SW 1271 (cell line): ENCODE results near the gene BAZ1A.
"Not testable (repeated sequence)": the region's sequence is repeated elsewhere in the genome, so short reads cannot be mapped to it uniquely, and the experiment has no call there.

Source experiments
- DNase-seq, 2 experiments: peaks; one replicate each; lab custom pipeline; 2025; lab: John Stamatoyannopoulos, UW

The BAZ1A gene

DNA sequence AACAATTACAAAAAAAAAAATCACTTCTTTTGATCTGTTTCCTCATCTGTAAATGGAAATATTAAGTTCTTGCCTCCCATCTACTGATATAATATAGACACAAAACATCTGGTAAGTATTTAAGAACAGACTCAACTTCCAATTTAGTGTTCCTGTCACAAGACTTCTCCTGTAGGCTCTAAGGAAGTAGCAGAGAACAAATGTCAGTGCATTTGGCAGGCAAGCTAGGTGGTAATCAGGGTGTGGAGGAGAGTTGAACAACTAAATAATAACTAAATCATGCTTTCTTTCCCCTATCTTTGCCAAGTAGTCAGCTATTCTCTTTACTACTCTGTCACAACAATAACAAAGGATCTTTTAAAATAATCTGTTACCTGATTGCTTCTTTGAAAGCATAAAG is 22.1 kb downstream of the BAZ1A start:
- no peak for DNase-seq

DNA sequence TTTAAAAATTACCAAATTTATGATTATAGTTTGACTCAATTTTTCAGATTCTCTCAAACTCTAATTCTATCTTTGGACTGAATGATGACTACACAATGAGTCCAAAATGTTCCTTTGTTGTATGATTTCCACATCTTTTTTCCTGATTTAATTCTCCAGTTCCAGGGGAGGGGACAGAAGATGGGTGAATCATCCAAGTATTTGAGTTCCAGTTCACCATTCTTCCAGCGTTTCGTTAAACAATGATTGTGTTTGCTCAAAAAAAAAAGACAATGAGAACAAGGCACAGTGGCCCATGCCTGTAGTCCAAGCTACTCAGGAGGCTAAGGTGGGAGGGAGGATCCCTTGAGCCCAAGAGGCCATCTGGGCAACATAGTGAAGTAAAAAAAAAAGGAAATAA is 23.8 kb downstream of the BAZ1A start:
- no peak for DNase-seq

DNA sequence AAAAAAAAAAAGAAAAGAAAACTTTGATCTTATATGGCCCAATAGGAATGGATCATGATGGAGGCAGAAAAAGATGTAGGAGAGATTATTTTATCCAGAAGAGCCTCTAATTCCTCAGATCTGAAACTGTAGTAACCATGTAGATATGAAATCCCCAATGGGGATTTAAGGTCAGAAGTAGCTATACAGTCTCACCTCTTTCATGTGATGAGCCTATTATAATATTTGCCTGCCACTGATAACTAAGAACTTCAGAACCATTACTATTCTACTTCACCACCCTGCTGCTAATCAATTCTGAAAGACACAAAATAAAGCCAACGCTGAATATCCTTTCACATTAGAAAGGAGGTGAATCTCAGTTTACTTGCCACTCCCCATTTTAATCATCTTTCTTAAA is 29.3 kb downstream of the BAZ1A start:
- no peak for DNase-seq

DNA sequence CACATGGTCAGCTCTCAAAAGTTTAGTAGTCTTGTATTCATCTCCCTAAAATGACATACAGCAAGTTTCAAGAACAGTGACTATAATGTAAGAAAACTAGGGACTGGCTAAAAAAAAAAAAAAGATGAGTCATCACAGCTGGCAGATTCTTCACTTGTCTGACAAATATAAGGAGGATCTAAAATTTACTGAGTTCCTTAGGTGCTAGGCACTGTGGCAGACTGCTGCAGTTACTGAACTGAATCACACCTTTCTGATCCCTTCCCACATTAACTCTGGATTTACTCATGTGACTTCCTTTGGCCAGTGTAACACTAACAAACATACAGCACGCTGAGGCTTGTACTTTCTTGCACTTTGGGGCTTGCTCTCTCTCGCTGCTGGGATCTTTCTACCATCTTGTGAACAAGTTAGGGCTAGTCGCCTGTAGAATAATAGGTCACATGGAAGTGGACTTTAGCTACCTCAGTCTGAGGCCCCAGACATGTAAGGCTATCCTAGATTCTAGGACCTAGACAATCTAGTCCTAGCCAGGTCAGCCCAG is 32.1 kb downstream of the BAZ1A start:
- DNase-seq = peak; percentile 16 to 60

DNA sequence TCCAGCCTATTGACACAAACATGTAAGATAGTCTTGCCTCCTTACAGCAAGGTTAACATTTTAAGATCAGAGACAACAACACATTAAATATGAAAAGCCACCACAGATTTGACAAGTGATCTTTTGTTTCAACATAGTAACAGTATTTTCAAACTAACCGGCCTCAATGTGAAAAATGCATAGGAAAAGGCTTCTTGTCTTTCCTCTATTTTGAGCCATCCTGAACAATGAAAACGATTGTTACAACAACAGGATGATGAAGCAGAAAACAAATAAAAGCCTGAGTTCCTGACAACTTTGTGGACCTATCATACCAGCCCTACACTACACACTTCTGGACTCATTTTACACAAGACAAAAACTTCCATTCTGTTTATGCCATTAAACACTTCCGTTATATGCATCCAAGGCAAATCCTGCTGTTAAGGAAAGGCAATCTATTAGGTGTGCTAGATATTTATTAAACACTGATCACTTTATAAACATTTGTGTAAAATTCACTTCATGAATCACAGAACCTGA is 37.3 kb downstream of the BAZ1A start:
- no peak for DNase-seq

DNA sequence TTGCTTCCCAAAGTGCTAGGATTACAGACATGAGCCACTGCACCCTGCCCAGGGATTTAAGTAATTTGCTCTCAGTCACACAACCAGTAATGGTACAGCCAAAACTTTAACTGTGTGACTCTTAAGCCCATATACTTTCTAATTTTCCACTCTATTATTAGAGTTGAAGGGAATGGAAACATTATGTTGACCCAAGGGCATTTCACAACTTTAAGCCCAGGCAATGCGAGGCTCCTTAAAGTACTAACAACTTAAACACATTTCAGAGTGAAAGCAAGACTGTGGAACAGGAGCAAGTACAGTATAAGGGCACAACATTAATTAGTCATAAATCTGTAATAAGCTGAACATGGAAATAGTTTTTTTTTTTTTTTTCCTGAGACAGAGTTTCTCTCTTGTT is 39.8 kb downstream of the BAZ1A start:
- DNase-seq = no peak

DNA sequence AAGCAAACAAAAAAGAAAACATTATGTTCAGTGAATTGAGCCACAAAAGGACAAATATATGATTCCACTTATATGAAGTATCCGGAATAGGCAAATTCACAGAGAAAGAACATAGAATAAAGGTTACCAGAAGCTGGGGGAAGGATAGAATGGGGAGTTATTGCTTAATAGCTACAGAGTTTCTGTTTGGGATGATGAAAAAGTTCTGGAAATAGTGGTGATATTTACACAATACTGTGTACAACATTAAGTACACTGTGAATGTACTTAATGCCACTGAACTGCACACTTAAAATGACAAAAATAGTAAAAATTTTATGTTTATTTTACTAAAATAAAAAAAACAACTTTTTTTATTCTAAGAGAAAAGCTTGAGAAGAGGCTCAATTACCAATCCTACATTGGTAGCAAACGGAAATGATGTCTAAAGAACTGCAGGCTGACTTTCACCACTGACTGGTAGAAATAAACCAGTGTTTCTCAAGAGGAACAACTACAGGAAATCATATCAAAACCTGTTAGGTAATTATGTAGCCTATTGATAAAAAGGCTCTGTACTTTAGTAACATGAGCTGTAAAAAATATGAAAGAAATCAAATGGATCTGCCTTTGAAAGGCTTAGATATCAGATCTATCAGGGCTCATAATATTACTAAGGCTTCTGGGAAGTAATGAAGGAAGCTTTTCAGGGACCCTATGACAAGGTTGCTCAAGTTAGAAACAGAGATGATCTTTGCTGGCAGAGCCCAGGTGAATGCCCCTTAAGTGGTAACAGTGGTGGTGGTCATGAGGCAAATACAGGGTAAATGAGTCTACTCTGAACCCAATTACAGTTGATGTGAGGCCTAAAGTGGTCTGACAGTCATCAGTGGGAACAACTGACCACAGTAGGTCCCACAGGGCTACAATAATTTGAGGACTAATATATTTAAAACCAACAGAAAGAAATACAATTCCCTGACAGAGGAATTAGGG is 41.3 kb downstream of the BAZ1A start:
- DNase-seq = no peak

DNA sequence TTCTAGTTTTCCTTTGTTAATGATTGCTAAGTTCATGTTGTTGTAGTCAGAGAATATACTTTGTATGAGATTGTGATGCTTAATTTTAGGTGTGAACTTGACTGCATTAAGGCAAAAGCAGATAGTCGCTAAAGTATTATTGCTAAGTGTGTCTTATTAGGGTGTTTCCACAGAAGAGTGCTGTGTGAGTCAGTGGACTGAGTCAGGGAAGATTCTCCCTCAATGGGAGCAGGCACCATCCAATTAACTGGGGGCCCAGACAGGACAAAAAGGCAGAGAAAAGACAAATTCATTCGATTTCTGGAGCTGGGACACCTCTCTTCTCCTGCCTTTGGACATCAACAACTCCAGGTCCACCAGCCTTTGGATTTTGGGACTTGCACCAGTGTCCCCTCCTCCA is 48.5 kb downstream of the BAZ1A start:
- no peak for DNase-seq

DNA sequence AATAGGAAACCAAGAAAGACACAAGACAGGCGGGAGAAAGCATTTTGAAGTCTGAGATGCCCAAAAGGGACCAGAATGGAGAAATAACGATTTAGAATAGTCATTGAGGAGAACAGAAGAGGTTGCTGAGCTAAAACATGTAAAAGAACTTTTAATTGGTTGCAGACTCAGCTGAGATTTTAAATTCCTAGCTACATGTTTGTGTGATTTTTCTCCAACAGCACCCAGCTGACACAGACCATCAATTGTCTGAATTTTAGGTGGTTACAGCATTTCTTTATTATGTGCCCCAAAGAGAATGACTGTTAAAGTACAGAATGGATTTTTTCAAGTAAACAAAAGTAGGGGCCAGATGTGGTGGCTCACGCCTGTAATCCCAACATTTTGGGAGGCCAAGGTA is 50.3 kb downstream of the BAZ1A start:
- DNase-seq = no peak

DNA sequence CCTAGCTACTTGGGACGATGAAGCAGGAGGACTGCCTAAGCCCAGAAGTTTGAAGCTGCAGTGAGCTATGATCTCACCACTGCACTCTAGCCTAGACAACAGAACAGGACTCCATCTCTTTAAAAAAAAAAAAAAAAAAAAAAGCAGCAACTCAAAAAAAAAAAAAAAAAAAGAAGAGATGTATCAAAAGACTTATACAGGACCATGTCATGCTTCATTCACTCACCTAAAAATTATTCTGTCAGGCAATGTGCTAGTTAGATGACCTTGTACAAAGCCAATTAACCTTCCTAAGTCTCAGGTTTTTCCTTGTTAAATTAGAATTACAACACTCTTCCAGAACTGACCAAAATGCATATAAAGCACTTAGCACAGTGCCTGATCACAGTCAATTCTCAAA is 50.9 kb downstream of the BAZ1A start:
- no peak for DNase-seq

DNA sequence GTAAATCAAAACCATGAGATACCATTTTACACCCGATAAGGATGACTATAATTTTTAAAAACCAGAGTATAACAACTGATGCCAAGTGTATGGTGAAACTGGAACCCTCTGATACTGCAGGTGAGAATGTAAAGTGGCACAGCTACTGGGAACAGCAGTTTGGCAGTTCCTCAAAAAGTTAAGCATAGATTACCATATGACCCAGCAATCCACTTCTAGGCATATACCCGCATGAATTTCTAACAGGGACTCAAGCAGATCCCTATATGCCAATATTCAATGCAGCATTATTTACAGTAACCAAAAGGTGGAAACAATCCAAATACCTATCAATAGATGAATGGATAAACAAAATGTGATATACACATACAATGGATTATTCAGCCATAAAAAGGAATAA is 57.4 kb downstream of the BAZ1A start:
- DNase-seq = no peak

DNA sequence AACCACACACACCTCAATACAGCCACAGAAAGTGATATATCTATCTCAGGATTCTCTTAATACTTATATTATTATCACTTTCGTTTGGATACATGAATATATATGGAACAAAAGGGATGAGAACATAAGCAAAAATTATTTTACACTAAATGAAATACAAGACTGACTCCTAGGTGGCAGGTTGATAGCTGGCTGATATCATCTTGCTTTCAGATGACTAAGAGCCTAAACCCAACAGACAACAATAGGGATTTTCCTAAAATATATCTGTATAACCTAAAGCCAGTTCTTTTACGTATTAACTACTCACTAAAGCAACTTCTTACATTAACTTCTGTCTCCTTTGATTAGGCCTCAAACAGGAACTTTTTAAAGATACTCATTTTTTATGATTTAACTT is 65.1 kb downstream of the BAZ1A start:
- no peak for DNase-seq

DNA sequence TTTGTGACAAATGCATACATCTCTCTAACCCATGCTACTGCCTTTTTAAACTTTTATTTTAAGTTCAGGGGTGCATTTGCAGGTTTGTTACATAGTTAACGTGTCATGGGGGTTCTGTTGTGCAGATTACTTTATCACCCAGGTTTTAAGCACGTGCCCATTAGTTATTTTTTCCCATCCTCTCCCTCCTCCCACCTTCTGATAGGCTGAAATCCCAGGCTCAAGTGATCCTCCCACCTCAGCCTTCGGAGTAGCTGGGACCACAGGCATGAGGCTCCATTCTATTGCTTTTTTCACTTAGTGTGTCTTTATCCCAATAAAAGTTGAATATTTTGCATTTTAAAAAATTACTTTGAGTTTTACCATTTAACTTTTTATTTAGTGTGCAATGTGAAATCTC is 68.9 kb downstream of the BAZ1A start:
- no peak for DNase-seq

DNA sequence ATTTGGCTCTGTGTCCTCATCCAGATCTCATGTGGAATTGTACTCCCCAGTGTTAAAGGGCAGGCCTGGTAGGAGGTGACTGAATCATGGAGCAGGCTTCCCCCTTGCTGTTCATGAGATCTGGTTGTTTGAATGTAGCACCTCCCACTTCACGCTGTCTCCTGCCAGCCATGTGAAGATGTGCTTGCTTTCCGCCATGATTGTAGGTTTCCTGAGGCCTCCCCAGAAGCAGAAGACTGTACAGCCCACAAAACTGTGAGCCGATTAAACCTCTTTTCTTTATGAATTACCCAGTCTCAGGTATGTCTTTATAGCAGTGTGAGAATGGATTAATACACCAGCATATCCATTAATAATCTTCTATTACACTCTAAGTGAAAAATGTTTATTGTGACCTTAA is 70.2 kb downstream of the BAZ1A start:
- no peak for DNase-seq

DNA sequence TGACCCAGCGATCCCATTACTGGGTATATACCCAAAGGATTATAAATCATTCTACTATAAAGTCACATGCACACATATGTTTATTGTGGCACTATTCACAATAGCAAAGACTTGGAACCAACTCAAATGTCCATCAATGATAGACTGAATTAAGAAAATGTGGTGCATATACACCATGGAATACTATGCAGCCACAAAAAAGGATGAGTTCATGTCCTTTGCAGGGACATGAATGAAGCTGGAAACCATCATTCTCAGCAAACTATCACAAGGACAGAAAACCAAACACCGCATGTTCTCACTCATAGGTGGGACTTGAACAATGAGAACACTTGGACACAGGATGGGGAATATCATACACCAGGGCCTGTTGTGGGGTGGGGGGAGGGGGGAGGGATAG is 76.3 kb downstream of the BAZ1A start:
- DNase-seq = not testable (repeated sequence)

DNA sequence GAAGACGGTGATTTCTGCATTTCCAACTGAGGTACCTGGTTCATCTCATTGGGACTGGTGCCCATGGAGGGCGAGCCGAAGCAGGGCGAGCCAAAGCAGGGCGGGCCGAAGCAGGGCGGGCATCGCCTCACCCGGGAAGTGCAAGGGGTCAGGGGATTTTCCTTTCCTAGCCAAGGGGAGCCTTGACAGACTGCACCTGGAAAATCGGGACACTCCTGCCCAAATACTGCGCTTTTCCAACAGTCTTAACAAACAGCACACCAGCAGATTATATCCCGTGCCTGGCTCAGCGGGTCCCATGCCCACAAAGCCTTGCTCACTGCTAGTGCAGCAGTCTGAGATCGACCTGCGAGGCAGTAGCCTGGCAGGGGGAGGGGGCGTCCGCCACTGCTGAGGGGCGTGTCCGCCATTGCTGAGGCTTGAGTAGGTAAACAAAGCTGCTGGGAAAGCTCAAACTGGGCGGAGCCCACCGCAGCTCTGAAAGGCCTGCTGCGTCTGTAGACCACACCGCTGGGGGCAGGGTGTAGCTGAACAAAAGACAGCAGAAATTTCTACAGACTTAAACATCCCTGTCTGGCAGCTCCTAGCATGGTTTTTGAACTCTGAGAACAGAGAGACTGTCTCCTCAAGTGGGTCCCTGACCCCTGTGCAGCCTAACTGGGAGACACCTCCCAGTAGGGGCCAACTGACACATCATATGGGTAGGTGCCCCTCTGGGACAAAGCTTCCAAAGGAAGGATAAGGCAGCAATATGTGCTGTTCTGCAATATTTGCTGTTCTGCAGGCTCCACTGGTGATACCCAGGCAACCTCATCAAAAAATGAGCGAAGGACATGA is 77.2 kb downstream of the BAZ1A start:
- no peak for DNase-seq

DNA sequence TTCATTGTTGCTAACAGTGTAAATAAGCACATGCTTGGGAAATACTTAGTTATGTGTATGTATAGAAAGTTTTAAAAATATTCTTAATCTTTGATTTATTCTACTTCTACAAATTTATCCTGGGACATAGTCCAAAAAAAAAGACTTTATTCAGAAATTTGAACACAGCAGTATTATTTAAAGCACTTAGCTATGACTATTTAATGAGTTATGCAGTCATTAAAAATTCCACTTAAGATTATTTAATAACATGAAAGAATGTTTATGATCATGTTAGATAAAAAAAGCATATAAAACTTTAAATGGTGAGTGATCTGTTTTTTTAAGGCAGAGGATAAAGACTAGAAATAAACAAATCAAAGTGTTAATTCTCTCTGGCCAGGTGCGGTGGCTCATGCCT is 78.3 kb downstream of the BAZ1A start:
- no peak for DNase-seq

DNA sequence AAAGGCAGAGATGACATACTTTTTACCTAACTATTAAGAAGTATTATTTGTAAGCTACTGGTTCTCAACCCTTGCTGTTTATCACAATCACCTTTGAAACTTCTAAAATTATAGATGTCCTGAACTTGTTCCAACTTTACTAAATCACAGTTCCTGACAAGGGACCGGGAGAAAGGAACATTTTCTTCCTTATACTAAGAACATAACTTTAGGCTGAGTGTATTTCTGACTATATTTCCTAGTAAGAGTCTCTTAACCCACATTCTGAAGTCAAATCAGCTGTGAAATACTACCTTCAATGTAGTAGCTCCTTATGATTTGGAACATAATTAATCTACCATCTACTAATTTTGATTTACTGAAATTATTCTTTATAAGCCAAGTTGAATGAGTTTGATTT is 80.2 kb downstream of the BAZ1A start:
- no peak for DNase-seq

DNA sequence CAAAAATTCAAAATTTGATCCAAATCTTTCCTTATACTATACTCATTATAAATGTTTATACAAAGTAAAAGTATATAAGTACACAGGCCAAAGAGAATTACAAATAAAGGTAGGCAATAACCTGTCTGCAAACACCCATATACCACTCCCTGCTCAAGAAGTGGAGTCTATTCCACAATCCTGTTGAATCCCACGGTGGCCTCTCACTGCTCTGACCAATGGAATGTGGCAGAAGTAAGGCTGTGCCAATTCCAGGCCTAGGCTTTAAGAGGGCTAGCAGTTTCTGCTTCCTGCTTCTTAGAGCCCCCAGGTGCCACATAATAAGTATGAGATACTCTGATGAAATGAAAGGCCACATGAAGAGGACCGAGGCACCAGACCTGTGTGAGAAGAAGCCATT is 80.9 kb downstream of the BAZ1A start:
- DNase-seq = no peak

DNA sequence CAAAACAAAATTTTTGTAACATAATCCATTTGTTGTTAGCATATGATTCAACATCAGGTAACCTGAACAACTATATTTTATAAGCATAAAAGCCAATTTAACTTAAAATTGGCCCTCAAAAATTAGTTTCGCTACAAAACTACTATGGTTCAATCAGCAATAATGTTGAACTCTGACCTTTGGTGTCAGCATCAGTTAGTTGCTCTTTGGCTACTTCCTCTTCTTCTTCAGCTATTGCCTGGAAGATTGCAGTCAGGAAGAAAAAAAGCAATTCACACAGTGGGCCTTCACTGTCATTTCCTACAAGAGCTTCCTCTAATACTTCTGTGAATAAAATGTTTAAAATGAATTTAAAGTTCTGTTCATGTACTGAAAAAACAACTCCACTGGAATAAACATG is 82.6 kb downstream of the BAZ1A start:
- DNase-seq = no peak

DNA sequence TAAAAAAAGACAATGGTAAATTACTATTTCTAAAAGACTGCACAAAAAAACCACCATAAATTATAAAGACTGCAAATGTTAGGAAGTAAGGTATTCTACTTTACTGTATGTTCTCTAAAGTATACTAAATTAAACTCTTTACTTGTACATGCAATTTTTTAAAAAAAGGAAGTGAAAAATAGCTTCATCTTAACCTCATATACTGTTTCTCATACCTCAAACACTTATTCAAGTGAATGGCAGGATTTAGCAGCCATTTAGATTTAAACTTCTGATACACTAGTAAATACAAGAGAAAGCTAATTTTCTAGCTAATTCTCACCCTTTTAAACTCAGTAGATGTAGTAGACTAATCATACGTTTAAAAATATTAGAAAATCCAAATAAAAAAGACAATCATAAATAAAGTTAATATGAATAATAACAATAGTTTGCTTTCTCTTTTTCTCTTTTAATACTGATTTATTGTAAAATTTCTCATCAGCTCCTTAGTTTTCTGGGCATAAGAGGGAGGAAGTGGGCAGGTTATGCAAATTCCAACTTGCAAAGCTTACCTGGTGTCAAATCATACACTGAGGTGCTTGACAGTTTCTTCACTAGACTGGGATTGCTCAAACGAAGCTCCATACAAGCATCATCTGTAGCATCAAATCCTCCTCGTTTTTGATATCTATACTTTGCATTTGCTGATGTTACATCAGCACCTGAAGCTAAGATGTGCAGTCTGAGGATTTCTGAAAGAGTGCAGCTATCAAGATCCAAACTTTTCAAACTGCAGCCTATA is 89.7 kb downstream of the BAZ1A start:
- no peak for DNase-seq

DNA sequence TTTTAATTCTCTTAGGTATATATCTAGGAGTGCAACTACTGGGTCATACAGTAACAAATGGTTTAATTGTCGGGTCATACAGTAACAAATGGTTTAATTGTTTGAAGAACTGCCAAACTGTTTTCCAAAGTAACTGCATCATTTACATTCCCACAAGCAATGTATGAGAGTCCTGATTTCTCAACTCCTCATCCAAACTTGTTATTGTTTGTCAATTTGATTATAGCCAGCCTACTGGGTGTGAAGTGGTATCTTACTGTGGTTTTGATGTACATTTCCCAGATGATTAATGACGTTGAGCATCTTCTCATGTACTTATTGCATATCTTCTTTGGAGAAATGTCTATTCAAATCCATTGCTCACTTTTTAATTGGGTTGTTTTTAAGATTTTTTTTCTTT is 93.1 kb downstream of the BAZ1A start:
- DNase-seq = no peak
